SH-SY5Y (cell line): ENCODE data around the gene C16orf87.

Experiments
- GATA2 ChIP-seq: IDR thresholded peaks from 2 replicates; pipeline ENCODE4 v1.6.1; 2011; ENCODE audit warnings: mild to moderate bottlenecking, low read depth, low read length
- GATA3 ChIP-seq: IDR thresholded peaks from 2 replicates; pipeline ENCODE4 v1.6.1; 2011; ENCODE audit warnings: low read depth, mild to moderate bottlenecking, low read length, moderate library complexity

GRCh38 chr16:46854846-46855245, 23.9 kb upstream of the C16orf87 start:
- TF ChIP-seq GATA3 (no peak), GATA2 (no peak)
